NCI-H1694 treated with DMSO at 0.1 percent for 48 hours (cell line): ENCODE results near the gene NINJ2.
A peak's percentile ranks its signal among the peaks of the same experiment; 100 is the strongest.

Experiments used
- DNase-seq: peaks from one replicate; lab custom pipeline; 2025; lab: John Stamatoyannopoulos, UW

Gene NINJ2

DNA sequence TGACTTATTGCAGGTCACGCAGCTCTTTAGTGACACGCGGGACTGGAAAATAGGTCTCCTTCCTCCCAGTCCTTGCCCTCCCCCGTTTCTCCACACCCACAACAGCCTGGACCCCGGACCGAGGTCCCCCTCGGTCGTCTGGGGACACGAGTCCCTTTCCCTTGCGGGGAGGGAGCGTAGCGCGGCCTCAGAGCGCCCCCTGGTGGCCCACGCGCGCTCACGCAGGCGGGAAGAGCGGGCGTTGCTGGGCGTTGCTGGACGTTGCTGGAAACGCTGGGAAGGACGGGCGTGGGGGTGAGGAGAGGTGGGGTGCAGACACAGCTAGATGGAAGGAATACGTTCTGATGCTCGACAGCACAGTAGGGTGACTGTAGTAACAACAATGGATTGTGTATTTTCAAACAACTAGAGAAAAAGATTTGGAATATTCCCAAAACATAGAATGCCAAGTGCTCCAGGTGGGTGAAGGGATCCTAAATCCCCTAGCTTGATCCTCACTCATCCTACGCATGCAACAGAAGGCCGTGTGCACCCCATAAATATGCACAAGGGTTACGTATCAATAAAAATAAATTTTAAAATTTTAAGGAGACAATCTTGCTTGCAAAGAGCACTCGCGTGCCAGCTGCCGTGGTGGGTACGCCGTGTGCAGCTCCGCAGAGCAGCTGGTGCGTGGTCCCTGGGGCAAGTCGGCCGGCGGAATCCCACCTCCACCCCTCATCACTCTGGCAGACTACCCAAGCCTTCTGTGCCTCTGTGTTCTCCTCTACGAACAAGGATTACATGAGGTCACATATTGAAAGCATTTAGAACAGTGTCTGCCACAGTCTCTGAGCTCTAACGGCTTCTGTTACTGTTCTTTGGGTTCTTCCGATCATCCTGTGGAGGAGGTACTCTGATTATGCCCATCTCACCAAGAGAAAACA lies 116.1 kb downstream of the NINJ2 start:
- peak; percentile 71 for DNase-seq

DNA sequence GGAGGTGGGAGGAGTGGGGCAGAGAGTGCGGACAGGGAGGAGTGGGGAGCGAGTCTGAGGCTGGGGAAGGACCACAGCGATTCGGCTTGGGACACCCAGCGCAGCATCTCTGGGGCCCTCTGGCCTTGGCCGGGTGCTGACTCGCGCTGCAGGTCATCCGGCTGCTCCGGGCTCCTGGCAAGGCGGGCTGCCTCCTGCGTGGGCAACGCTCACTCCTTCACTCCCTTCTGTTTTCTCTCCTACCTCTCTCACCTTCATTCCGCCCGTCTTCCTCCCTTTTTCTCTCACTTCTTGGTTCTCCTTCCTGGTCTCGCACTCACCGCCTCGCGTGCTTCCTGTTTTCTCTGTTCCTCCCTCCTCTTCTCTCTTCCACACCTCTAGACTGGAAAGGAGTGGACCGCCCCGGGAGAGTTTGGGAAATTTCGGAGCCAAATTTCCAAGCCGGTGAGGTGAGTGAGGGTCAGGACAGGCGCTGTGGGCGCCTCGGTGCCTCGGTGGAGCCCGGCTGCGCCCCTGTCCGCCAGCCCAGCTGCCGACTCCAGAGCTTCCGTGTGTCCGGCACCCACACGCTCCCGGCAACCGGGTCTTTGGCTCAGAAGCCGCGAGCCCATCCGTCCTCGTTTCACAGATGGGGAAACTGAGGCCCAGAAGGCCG lies 116.9 kb downstream of the NINJ2 start:
- no peak for DNase-seq

DNA sequence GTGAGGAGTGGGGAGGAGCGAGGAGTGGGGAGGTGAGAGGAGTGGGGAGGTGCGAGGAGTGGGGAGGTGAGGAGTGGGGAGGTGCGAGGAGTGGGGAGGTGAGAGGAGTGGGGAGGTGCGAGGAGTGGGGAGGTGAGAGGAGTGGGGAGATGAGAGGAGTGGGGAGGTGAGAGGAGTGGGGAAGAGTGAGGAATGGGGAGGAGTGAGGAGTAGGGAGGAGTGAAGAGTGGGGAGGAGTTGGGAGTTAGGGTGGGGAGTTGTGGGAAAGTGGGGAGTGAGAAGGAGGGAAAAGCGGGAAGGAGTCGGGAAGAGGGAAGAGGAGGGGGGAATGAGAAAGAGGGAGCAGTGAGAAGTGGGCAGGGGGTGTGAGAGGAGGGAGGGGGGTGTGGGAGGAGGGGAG lies 117.4 kb downstream of the NINJ2 start:
- no peak for DNase-seq

DNA sequence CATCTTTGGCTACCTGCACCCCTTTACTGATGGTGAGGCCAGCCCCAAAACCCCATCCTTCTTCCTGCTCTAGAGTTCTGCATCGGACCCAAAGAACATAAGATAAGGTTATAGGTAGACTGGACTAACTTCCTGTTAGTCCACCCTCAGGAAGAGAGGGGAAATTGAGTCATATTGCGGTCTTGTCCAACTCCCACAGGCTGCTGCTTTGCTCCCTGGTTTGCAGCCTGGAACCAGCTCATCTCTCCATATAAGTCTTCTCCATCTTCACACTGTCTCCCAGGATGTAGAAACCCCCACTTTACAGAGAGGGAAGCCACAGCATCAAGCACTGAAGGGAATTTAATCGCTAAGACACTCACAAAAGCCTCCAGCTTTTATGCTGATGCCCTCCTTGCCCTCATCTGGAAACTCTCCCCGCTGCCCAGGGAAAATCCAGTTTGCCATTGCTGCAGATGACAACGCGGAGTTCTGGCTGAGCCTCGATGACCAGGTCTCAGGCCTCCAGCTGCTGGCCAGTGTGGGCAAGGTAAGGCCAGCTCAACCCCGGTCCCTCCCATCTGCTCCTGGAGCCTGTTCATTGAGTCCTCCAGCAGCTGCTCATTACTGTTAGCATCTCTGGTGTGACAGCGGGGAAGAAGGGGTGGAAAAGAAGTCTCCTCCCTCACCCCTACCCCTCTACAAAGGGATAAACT lies 118.2 kb downstream of the NINJ2 start:
- DNase-seq: no peak

DNA sequence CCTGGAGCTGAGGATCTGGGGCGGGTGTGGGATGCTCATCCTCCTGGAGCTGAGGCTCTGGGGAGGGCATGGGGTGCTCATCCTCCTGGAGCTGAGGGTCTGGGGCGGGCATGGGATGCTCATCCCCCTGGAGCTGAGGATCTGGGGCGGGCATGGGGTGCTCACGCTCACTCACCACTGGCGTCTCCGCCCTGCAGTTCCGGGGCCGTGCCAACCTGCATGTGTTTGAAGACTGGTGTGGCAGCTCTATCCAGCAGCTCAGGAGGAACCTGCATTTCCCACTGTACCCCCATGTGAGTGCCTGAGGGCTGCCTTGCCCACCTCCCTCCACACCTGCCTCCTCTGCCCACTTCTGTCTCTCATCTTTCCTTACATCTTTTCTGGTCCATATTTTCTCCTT lies 119.1 kb downstream of the NINJ2 start:
- no peak for DNase-seq

GRCh38 chr12:543114-543451 lies 120.2 kb downstream of the NINJ2 start:
- no peak for DNase-seq

DNA sequence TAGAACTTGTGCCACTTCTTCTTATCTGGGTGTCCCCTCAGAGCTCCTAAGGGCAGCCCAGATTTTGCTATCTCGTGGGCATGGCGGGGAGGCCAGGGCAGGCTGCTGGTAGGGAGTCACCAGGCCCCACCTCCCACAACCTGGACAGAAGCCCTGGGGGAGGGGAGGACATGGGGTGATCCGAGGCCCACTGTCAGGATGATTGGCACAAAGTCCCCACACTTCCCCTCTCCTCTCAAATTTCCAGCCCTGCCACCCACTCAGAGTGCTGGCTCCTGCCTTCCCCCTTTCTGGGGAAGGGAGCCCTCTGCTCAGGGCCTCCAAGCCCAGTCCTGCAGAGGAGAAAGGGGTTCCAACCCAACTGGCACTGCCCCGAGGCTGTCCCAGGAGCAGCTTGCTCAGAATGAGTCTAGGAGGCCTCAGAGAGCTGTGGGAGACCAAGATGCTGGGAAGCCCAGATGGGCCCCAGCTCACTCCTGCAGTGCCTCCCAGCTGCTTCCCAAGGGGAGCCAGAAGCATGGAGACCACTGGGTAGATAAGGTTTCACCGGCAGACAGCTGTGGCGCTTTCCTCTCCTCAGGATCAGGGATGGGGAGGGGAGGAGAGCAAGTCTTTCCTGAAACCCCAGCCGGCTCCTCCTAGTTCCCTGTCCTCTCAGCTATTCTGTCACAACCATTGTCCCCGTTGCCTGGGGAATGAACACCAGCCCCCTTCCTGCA lies 120.7 kb downstream of the NINJ2 start:
- peak; percentile 37 for DNase-seq

DNA sequence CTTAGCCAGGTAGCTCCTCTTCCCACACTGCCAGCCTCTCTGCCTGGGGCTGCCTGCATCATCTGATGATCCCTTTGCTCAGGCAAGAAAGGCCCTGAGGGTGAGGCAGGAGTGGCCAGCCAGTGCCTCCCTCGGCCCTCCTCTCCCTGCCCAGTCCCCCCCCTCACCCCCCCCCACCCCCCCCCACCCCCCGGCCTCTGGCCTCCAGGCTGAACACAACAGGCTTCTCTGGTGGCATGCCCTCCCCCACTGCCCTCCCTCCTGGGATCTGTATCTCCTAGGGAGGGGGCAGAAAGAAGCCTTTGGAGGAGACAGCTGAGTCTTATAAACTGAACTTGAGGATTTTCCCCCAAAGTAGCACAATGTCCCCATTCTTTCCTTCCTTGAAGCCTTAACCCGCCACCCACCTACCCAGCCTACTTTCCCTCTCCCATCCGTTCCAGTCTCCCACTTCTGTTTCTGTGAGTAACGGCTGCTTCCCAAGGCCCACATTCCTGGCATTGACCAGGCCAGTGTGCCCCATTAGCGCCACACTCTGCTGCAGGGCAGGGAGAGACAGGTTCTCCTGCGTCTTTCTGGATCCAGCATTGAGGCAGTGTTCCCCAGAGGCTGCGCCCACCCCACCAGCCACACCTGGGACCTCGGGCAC lies 121.4 kb downstream of the NINJ2 start:
- no peak for DNase-seq

DNA sequence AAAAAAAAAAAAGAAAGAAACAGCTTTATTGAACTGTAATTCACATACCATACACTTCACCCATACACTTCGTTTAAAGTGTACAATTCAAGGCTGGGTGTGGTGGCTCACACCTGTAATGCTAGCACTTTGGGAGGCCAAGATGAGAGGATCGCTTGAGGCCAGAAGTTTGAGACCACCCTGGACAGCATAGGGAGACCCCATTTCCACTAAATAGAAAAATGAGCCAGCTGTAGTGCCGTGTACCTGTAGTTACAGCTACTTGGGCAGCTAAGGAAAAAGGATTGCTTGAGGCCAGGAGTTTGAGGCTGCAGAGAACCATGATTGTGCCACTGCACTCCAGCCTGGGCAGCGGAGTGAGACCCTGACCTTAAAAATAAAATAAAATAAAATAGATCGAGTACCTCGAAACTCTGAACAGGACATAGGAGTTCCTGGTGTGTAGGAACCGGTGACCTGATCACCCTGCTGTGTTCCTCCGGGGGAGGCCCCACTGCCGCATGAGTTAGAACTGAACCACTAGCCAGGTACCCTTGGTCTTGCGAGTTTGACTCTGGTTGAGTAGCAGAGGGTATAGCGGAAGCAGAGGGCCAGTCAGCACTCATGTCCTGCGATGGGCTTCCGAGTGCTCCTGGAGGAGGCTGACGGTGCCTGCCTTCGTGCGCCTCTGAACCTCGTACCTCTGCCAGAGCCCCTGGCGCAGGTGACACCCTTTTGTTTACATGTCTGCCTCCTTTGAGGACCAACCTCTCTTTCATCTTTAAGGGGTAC lies 123.5 kb downstream of the NINJ2 start:
- DNase-seq: no peak

DNA sequence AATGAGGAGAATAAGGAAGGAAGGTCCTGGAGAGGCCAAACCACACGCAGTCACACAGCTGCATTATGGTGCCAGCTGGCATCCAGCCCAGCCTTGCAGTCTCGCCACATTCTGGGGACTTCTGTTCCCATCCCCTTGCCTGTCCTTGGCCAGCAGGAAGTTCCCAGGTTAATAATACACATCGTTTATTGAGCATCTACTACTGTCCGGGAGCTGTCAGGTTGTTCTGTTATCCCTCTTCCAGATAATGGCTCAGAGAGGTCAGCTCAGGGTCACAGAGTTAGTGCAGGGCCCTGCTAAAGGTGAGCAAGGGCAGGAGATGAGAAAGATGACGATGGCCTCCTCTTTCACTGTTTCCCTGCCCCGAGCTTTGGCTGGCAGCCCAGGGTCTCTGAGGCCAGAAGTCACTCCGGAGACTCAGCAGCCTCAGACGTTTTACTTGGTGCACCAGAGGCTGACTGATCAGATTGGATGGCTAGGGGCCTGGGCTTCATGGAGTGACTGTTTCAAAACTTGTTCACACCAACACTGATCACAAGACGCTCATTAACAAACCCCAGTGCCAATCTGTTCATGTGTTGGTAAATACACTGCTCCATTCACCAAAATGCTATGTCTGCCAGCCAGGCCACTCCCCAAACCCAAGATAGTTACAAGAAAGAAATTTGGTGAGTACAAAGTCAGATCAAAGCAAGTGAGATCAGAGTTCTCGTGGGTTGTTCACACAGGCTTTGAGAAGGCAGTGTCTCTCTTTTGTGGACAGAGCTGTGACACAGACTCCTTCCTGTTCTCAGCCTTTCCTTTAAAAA lies 124.3 kb downstream of the NINJ2 start:
- DNase-seq: peak; percentile 23

DNA sequence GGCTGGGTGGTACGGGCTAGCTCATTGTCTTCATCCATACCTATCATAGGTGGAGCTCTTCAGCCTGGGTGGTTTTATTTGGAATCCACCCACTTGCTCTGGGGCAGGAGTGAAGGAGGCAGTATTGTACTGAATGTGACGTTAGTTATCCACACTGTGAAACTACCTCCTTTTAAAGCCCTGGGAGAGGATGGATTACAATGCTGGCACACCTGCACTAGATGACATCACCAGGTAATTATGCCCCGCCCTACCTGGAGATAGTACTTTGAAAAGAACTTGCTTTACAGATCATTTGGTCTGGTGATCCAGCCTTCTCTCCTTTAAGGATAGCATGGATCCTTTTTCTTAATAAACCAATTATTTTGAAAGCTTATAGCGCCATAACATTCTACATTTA lies 125.5 kb downstream of the NINJ2 start:
- DNase-seq: no peak

DNA sequence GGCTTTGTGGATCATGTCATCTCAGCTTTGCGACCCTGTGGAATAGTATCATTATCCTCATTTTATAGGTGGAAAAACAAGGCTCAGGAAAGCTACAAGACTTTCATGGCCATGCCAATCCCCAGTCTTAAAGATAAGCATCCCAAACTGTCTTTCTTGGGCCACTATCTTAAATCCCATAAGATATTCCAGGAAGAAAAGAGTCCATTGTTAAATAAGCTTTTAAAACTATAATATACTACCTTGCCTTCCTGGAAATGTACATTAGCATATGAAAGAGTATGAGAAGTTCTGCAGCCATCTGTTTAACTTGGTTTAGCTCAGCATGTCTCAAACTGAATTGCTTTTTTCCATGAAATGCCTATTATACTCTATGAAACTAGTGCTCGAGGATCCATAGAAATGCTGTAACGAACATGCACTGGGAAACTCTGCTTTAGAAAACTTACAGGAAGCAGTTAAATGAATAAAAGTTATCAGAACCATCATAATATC lies 126.4 kb downstream of the NINJ2 start:
- no peak for DNase-seq

GRCh38 chr12:535396-535795 lies 127.8 kb downstream of the NINJ2 start:
- no peak for DNase-seq

DNA sequence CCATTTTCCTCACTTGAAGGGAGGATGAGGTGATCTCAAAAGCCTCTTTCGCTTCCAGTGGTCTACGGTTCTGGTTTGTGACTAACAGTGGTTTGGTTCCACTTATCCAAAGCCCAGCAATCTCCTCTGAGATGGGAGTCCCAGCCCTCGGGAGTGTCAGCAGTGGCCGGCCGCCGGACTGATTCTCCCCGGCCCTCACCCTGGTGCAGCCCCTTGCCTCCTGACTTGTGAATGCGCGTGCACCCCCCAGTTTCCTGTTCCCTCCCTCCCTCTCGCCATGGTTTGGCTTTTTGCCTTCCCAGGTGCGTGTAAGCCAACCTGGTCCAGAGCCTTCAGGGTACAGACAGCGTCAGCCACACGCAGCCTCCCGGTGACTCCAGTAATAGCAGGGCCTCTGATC lies 129.0 kb downstream of the NINJ2 start:
- DNase-seq: no peak

GRCh38 chr12:533718-534117 lies 129.5 kb downstream of the NINJ2 start:
- no peak for DNase-seq

- no peak for DNase-seq
Measured at GRCh38 chr12:532908-533565, 130.2 kb downstream of the NINJ2 start.

GRCh38 chr12:531951-532585 lies 131.2 kb downstream of the NINJ2 start:
- no peak for DNase-seq

GRCh38 chr12:530821-531220 lies 132.4 kb downstream of the NINJ2 start:
- DNase-seq: no peak

DNA sequence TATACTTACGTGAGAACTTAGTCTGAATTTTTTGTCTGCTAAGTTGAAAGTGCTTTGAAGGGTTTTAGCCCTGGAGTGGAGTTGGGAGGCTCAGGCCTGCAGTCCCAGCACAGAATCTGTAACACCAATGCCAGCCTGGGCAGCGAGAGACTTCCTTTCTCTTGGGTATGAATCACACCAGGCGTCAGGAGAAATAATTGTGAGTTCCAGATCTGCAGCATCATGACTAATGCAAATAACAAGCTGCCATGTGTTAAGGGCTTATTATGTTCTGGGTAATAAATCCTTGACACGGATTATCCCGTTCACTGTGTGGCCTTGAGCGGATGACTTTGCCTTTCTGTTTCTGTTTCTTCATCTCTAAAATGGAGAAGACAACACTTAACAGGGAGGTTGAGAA lies 132.9 kb downstream of the NINJ2 start:
- no peak for DNase-seq
